T-helper 1 cell treated with Interleukin-12 subunit alpha and Interleukin-12 subunit beta and Interleukin-4 antibody, amounts not matched to agents 30 μg/mL and 1 μg/mL, for 36 hours (primary cell): ENCODE results near the gene CPNE2.
"Not testable (repeated sequence)": the region's sequence is repeated elsewhere in the genome, so short reads cannot be mapped to it uniquely, and the experiment has no call there.

Experiments
- H3K27ac Mint-ChIP-seq: one replicate; pipeline ENCODE4 v1.8.0; 2021; ENCODE audit warnings: mild to moderate bottlenecking, mixed read lengths
- H3K27me3 Mint-ChIP-seq: one replicate; pipeline ENCODE4 v1.8.0; 2021; ENCODE audit warnings: low read depth, mixed read lengths
- H3K36me3 Mint-ChIP-seq: one replicate; pipeline ENCODE4 v1.8.0; 2021; ENCODE audit warnings: low read depth, mixed read lengths
- H3K4me1 Mint-ChIP-seq: one replicate; pipeline ENCODE4 v1.8.0; 2021; ENCODE audit warnings: low read depth, mixed read lengths
- H3K4me3 Mint-ChIP-seq: one replicate; pipeline ENCODE4 v1.8.0; 2021; ENCODE audit warnings: mild to moderate bottlenecking, moderate library complexity, mixed read lengths
- H3K9me3 Mint-ChIP-seq: one replicate; pipeline ENCODE4 v1.8.0; 2021; ENCODE audit warnings: mixed read lengths

CPNE2 gene

DNA sequence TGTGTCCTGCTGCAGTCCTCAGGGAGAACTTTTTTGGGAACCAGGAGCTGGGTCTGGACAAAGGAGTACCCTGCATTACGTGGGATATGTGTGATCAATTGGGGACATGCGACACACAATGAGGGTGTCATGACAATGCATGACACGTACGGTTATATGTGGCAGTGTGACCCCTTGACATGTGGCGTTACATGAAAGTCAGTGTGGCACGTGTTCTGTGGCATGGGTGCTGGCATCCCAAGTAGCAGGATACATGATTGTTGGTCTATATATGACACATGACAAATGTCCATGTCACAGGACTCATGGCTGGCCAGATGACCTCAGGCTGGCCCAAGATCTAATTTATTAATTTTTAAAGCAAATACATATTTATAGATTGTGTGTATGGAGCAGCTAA lies 9.7 kb upstream of the CPNE2 start:
- Mint-ChIP-seq H3K4me3 (no peak overlapping the region), H3K27me3 (no peaks in the 10 kb centered on the region), H3K36me3 (peaks cover 16% of the 10 kb centered on the region), H3K27ac (no peak overlapping the region), H3K4me1 (peaks cover 4% of the 10 kb centered on the region), H3K9me3 (no peaks in the 10 kb centered on the region)

DNA sequence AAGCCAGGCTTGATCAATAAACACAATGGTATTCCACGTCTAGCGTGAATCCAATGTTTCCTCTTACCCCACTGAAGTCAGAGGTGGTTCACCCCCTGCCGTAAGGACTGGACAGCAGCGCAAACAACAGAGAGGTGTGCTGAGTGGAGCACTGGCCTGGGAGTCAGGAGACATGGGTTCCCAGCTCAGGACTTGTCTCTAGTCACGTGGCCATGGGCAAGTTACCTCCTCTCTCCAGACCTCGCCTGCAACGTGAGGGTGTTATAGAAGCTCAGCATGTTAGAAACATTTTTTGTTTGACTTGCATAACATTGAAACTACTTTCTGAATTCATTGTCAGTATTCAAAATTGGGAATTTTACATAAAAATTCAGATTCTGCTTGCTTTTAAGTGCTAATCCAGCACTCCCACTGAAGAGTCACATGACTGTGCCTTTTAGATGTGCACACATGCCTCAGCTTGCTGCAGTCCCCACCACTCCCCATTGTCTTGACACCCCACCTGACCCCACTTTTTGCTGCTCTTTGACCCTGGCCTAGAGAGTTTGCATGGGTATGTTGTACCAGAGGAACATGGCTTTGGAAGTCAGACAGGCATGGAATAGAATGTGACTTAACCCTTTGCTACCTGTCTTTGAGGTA lies 8.8 kb upstream of the CPNE2 start:
- no peak overlapping the region for H3K4me3 Mint-ChIP-seq
- no peaks in the 10 kb centered on the region for H3K27me3 Mint-ChIP-seq
- peak overlapping the region; percentile 58 for H3K27ac Mint-ChIP-seq
- H3K4me1 Mint-ChIP-seq: peaks cover 4% of the 10 kb centered on the region
- no peaks in the 10 kb centered on the region for H3K9me3 Mint-ChIP-seq
- peaks cover 16% of the 10 kb centered on the region for H3K36me3 Mint-ChIP-seq

DNA sequence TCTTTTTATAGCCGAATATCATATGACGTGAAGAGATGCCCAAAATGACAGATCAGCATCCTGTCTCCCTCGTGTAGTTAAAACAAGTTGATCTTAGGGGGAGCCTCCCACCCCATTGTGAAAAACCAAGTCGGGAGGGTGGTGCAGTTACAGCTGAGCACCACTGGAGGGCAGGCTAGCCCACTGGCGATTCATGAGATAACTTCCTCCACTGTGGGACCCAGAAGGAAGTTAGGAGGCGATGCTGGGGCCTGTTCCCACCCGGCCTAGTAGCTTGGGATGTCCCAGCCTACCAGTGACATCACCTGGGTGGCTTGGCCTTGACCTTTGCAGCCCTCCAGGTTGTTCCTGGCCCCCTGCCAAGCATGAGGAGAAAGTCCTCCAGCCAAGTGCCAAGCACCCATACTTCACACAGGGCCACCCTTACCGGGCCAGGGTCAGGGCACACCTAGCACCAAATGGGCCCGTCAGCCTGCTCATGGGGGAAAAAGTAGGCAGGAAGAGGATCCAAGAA lies 8.1 kb upstream of the CPNE2 start:
- H3K27ac Mint-ChIP-seq: peak overlapping the region; percentile 58
- H3K27me3 Mint-ChIP-seq: no peaks in the 10 kb centered on the region
- H3K4me1 Mint-ChIP-seq: peaks cover 4% of the 10 kb centered on the region
- peaks cover 15% of the 10 kb centered on the region for H3K36me3 Mint-ChIP-seq
- no peaks in the 10 kb centered on the region for H3K9me3 Mint-ChIP-seq
- H3K4me3 Mint-ChIP-seq: no peak overlapping the region

DNA sequence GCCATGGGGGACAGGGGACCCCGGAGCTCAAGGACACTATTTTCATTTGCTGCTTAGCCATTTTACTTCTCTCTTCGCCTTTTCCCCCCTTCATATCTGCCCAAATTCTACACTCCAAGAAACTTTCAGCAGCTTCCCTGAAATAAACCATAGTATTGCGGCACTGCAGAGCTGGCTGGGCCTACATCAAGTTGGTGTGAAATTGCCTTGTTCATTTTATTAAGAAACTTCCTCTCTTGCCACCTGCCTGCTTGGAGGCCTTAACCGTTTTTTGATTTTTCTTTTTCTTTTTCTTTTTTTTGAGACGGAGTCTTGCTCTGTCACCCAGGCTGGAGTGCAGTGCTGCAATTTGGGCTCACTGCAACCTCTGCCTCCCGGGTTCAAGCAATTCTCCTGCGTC lies 7.4 kb upstream of the CPNE2 start:
- Mint-ChIP-seq H3K27ac (no peak overlapping the region), H3K4me1 (peaks cover 4% of the 10 kb centered on the region), H3K27me3 (peaks cover under 1% of the 10 kb centered on the region), H3K9me3 (no peaks in the 10 kb centered on the region), H3K4me3 (no peak overlapping the region), H3K36me3 (peaks cover 11% of the 10 kb centered on the region)

DNA sequence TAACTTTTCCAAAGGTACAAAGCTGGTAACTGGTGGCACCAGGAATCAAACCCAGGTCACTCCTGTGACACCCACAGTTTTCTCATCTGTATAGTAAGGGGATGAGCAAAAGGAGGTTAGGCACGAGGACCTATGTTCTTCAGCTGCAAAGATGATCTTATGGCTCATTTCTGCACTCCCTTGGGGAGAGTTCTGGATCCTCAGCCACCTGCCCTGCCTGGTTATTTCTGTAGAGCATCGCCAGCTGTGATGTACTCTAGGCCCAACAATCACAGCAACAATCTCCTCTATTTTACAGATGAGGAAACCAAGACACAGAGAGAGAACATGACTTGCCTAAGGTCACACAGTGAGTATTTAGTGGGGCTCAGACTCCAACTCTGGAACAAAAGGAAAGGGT lies 5.4 kb upstream of the CPNE2 start:
- no peak overlapping the region for H3K4me3 Mint-ChIP-seq
- H3K9me3 Mint-ChIP-seq: no peaks in the 10 kb centered on the region
- H3K27ac Mint-ChIP-seq: no peak overlapping the region
- H3K36me3 Mint-ChIP-seq: peaks cover 8% of the 10 kb centered on the region
- peaks cover 19% of the 10 kb centered on the region for H3K27me3 Mint-ChIP-seq
- peaks cover 4% of the 10 kb centered on the region for H3K4me1 Mint-ChIP-seq

DNA sequence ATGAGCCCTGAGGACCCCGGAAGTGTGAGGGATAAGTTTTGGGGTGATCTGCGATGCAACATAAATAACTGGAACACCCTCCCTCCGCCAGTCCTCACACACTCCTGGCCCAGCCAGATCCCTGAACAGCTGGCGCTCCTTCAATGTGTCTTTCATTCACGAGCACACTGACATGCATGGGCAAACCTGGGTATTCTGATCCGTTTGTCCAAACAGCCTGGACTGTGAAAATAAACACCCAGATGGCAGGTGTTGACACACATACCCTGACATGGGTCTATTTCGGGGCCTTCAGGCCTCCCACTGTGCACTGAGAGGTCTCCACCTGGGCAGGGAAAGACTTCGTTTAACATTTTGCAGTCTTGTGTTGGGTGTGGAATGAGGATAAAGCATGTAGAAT lies 3.0 kb upstream of the CPNE2 start:
- Mint-ChIP-seq H3K9me3 (no peaks in the 10 kb centered on the region), H3K4me3 (no peak overlapping the region), H3K36me3 (no peaks in the 10 kb centered on the region), H3K4me1 (no peaks in the 10 kb centered on the region), H3K27ac (no peak overlapping the region), H3K27me3 (peaks cover 31% of the 10 kb centered on the region)

DNA sequence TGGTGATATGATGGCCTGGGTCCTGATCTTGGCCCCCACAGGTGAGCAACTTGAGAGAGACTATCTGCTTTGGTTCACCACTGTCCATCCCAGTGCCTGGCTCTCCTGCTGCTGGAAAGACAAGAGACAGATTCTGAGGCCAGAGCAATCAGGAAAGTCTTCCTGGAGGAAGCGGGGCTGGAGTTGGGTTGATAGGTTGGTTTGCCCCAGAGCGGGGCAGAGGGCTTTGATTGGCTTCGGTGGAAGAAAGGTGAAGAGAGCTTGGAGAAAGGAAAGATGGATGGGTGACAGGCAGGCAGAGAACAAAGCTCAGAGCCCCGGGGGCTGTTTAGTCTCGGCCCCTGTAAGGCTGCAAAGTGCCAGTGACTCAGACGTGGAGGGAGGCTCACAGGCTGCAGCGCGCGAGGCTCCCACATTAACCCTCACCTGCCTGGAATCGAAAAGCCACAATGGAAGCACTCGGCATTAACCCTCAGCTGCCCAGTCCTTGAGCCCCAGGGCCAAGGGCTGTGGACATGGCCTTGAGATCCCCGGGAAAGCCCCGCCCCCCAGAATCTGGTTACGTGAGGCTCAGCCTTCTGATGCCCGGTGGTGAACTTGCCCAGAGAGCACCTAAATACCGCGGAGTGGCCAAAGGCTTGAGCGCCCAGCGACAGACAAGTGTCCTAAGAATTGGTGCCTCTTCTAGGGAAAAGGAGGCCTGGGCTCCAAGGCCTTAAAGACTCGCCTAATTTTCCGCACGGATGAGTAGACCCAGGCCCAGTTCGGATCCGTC lies 996 bp upstream of the CPNE2 start:
- H3K27ac Mint-ChIP-seq: peak overlapping the region; percentile 67
- peak overlapping the region; percentile 81 for H3K4me3 Mint-ChIP-seq
- no peaks in the 10 kb centered on the region for H3K4me1 Mint-ChIP-seq
- no peaks in the 10 kb centered on the region for H3K9me3 Mint-ChIP-seq
- no peaks in the 10 kb centered on the region for H3K36me3 Mint-ChIP-seq
- peaks cover 31% of the 10 kb centered on the region for H3K27me3 Mint-ChIP-seq

DNA sequence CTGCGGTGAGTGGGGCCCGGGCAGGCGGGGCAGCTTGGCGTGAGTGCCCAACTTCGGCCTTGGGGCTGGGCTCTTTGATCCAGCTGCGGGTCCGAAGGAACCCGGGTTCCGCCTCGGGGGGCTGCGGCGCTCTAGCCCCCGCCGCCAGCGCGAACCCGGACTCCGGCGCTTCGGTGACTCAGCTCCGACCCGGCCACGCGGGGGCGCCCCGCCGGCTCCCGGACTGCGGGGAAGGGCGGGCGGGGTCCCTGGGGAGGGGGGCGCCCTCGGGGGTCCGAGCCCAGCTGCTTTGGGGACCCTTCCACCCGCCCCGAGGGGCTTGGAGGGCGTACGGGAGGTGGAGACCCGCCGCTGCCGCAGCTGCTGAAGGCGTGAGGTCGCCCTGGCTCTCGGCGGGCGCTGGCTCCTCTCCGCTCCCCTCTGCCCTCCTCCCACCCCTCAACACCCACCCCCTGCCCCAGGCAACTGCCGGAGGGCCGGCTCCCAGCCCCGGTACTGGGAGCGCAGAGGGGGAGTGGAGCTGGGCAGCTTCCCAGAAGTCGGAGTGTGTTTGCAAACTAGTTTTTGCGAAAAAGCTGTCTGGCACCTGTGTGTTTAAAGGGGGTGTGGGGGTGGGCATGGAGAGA lies 516 bp downstream of the CPNE2 start:
- Mint-ChIP-seq H3K27me3 (peaks cover 31% of the 10 kb centered on the region), H3K36me3 (no peaks in the 10 kb centered on the region), H3K27ac (peak overlapping the region; percentile 63), H3K4me3 (peak overlapping the region; percentile 75), H3K9me3 (no peaks in the 10 kb centered on the region), H3K4me1 (no peaks in the 10 kb centered on the region)

DNA sequence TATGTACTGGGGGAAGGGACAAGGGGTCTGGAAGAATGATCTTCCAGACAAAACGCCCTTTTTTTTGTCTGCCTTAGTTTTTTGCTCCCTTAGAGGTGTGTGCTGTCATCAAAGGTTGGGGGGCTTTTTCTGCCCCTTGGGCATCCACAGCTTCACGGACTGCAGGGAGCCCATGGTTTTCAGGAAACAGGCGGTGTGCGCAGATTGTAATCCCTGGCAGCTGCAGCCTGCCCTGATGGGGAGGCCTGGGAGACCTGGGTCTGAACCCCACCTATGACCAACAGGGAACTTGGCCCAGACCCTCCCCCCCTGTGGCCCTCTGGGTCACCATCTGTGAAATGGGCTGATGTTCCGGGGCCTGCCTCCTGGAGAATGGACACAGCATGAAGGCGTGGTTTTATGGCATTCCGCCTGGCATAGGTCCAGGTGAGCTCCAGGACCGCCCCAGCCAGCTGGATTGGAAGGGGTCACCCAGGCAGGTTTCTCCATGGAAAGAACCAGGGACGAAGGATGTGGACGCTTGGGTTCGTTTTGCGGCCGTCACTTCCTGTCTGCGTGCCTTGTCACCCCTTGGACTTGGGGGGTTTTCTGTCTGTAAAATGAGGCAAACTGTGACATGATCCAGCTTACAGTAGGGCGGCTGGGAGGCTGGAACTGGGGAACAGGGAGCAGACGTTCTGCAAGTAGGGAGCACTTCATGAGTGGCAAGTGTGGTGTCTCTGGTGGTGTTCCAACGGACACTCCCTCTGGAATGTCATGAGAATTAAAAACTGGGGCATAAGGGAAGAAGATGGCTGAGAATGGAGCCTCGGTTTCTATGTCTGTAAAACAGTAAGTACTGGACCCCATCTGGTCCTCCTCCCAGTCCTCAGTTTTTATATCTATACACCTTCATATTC lies 1.5 kb downstream of the CPNE2 start:
- H3K4me3 Mint-ChIP-seq: peak overlapping the region; percentile 75
- no peaks in the 10 kb centered on the region for H3K9me3 Mint-ChIP-seq
- H3K27me3 Mint-ChIP-seq: peaks cover 35% of the 10 kb centered on the region
- no peak overlapping the region for H3K27ac Mint-ChIP-seq
- H3K36me3 Mint-ChIP-seq: no peaks in the 10 kb centered on the region
- peaks cover 3% of the 10 kb centered on the region for H3K4me1 Mint-ChIP-seq

DNA sequence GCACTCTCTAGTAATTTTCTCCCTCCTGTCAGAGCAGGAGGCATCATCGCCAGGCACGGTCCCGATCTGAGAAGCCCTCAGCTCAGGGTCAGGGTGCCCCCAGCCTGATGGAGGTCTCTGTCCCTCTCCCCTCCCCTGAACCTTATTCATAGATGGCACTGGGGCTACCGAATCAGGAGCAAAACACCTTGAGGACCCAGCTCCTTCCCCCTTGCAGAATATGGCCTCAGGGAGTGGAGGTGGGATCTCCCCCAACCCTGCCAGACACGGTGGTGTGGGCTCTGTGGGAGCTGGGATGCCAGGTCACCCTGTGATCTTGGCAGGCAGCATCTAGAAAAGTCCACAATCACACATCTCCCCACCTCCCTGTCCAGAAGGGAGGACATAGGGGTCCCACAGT lies 2.5 kb downstream of the CPNE2 start:
- Mint-ChIP-seq H3K4me3 (no peak overlapping the region), H3K27me3 (peaks cover 38% of the 10 kb centered on the region)

DNA sequence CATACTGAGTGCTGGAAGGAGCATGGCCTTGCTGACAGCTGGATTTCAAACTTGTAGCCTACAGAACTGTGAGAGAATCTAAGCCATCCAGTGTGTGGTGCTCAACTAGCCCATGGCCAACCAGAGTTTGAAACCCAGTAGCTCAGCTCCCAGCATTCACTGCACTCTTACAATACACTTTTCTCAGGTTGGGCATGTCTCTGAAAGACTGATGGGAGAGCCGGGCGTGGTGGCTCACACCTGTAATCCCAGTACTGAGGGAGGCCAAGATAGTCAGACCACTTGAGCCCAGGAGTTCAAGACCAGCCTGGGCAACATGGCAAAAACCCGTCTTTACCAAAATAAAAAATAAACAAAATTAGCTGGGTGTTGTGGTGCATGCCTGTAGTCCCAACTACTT lies 3.8 kb downstream of the CPNE2 start:
- no peak overlapping the region for H3K27ac Mint-ChIP-seq
- H3K4me1 Mint-ChIP-seq: peaks cover 3% of the 10 kb centered on the region
- H3K27me3 Mint-ChIP-seq: peaks cover 26% of the 10 kb centered on the region
- H3K36me3 Mint-ChIP-seq: no peaks in the 10 kb centered on the region
- H3K4me3 Mint-ChIP-seq: no peak overlapping the region
- H3K9me3 Mint-ChIP-seq: no peaks in the 10 kb centered on the region

More for the DNA sequence above, 2.5 kb downstream of the CPNE2 start:
- Mint-ChIP-seq H3K9me3 (no peaks in the 10 kb centered on the region), H3K4me1 (peaks cover 3% of the 10 kb centered on the region), H3K36me3 (no peaks in the 10 kb centered on the region), H3K27ac (no peak overlapping the region)

DNA sequence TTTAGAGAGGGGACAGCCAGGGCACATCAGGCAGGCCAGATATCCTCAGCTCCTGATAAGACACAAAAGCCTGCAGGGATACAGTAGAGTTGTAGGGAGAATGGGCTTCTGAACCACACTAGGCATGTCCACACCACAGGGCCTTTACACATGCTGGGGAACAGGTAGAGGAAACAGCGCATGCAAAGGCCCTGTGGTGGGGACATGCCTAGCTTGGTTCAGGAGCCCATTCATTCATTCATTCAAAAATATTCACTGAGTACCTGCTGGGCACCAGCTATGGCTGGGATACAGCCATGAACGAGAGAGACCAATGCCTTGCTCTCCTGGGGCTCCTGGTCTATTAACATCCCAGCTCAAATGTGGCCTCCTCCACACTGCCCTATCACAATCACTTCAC lies 4.4 kb downstream of the CPNE2 start:
- H3K4me3 Mint-ChIP-seq: no peak overlapping the region
- H3K27ac Mint-ChIP-seq: no peak overlapping the region
- no peaks in the 10 kb centered on the region for H3K36me3 Mint-ChIP-seq
- H3K27me3 Mint-ChIP-seq: peaks cover 20% of the 10 kb centered on the region
- H3K4me1 Mint-ChIP-seq: peaks cover 3% of the 10 kb centered on the region
- no peaks in the 10 kb centered on the region for H3K9me3 Mint-ChIP-seq

DNA sequence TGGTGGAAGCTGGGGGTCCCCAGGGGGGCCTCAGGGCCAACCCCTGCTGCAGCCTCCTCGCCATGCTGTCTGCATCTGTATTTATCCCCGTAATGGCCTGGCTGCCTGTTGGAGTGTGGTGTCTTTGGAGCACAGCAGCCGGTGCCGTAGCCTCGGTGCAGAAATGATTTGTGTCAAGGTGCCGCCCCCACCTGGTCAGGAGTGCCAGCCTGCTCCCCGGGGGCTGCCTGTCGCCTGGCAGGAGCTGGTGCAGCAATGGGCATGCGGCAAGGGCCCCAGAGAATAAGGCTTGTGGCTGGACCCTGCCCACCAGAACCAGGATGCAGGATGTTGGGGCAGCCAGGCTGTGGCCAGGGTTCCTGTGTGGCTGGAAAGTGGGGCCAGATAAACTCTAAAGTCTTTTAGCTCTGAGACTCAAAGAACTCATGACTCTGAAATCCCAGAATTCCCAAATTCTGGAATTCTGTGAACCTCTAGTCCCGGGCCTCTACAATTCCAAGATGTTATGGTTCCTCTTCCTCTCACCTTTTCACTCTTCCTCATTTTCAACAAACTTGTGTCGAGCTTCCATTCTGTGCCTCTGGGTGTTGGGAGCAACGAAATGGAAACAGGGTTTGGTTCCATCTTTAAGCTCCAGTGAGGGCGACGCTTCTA lies 5.9 kb downstream of the CPNE2 start:
- H3K4me3 Mint-ChIP-seq: no peak overlapping the region
- H3K27ac Mint-ChIP-seq: no peak overlapping the region
- H3K4me1 Mint-ChIP-seq: peaks cover 3% of the 10 kb centered on the region
- H3K27me3 Mint-ChIP-seq: peaks cover 18% of the 10 kb centered on the region
- no peaks in the 10 kb centered on the region for H3K36me3 Mint-ChIP-seq
- H3K9me3 Mint-ChIP-seq: no peaks in the 10 kb centered on the region

DNA sequence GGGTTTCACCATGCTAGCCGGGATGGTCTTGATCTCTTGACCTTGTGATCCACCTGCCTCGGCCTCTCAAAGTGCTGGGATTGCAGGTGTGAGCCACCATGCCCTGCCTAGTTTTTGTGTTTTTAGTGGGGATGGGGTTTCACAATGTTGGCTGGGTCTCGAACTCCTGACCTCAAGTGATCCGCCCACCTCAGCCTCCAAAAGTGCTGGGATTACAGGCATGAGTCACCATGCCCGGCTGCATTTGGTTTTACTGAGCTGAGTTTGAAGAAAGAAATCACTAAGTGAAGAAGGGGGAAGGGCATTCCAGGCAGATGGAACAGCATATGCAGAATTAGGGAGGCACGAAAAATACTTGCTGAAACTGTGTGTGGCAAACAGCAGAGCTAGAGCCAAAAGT lies 7.6 kb downstream of the CPNE2 start:
- H3K27ac Mint-ChIP-seq, H3K27me3 Mint-ChIP-seq: not testable (repeated sequence)
- peaks cover 11% of the 10 kb centered on the region for H3K4me1 Mint-ChIP-seq

More for the DNA sequence above, 7.6 kb downstream of the CPNE2 start:
- H3K4me3 Mint-ChIP-seq, H3K36me3 Mint-ChIP-seq, H3K9me3 Mint-ChIP-seq: not testable (repeated sequence)
